Skeletal muscle cell (primary cell): ENCODE measurements around the gene CNBD2.
A peak's percentile ranks its signal among the peaks of the same experiment; 100 is the strongest.
"Not testable (repeated sequence)": the region's sequence is repeated elsewhere in the genome, so short reads cannot be mapped to it uniquely, and the experiment has no call there.

Source experiments
- DNase-seq: peaks from one replicate; pipeline ENCODE4 v3.0.0-alpha.2; 2010; ENCODE audit warnings: low read depth
- H3K4me3 ChIP-seq: 2 replicates; pipeline ENCODE4 v1.5.1; 2011; ENCODE audit warnings: low read depth, mild to moderate bottlenecking, control low read depth, low read length, moderate library complexity

The CNBD2 gene

DNA sequence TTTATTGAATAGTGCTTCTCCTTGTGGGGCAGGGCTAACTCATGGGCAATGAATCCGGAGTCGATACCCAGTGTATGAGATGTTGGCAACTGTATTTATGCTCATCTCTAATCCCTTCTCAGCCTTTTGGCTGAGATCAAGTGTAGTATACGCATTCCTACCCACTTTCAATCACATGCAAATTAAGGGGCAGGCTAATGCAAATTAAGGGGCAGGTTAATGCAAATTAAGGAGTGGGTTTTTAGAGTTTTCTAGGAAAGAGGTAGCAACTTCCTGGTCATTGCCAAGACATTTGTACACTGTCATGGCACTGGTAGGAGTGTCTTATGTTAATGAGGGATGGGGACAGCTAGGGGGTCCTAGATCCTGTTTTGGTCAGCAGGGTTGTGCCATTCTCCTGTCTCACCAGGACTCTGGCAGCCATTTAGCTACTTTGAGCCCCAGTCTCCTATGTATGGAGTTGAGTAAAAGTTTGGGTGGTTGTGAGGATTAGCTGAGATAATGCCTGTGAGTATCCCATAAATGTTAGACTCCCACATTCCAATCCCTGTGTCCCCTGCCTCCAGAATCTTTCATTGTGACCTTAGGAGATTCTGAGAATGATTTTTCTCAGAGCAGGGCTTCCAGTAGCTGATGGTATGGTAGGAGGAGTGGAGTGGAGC is at the start of gene CNBD2:
Gene CNBD2 (plus strand): TSS at position 612 of the 662 bp plus-strand sequence. CDS start 173 bp downstream, outside the sequence.
- no peak for DNase-seq
- no peak within 1 kb of the TSS for H3K4me3 ChIP-seq

DNA sequence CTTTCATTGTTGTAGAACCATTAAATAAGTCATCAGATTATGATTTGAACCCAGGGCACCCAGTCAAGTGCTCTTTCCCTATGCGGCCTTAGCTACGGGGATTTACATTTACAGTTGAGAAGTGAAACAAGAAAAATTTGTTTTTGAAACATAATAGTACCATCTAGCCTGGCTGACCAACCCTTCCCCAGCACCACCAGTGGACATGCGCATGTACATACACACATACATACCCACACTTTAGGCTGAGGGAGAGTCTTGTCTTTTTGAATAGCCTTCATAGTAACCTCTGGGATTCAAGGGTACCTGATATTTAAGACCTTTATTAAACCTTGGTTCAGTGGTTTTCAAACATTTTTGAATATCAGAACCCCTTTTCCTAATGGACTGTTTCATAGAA is 47.9 kb upstream of the CNBD2 start:
- no peak overlapping the region for H3K4me3 ChIP-seq
- DNase-seq = no peak

DNA sequence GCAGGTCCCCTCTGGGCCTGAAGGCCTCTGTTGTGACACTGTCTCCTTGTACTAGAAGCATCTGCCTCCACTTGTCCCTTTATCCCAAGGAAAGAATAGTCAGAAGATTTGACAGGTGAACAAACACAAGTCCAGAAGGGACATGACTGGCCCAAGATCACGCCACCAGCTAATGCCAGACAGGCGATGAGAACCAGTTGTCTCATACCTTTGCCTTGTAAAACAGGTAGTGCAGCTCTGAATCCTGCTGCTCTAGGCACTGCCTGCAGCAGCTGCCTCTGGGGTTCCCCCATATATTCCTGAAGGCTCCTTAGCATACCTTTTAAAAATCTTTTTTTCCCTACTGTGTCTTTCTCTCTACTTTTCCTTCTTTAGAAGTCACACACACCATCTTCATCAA is 39.1 kb upstream of the CNBD2 start:
- DNase-seq = no peak
- H3K4me3 ChIP-seq = no peak overlapping the region

DNA sequence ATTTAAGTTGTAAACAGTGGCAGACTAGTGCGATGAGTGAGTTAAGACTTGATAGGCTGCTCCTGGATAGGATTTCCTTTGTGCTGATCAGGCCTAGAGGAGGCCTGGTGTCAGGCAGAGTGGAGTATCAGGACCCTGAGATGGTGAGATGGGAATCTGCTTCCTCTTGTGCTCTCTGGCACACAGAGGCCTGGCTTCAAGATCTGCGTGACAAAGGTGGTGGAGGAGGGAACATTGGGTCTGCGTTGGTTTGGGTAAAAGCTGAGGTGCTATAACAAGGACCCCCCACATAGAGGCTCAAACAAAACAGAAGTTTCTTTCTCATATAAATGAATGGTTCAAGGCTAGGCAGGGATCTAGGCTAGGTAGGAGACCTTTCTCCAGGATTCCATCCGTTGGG is 34.3 kb upstream of the CNBD2 start:
- DNase-seq = no peak
- no peak overlapping the region for H3K4me3 ChIP-seq

DNA sequence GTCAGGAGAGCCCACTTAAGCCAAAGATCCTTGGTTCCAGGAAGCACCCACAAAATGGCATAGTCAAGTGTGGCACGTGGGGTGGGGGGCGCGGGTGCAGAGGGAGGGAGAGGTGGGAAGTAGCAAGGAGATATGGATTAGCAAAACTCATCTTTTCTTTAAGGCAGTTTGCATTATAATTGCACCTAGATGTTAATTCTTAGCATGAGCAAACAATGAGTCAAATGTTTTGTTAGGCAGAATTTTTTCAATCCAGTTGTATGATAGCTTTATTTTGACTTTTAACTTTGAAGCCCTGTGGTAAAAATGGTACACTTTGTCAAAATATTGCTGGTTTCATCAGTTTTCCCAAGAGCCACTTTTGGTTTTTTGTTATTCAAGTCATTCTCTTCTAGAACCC is 29.1 kb upstream of the CNBD2 start:
- H3K4me3 ChIP-seq = no peak overlapping the region
- DNase-seq = no peak

DNA sequence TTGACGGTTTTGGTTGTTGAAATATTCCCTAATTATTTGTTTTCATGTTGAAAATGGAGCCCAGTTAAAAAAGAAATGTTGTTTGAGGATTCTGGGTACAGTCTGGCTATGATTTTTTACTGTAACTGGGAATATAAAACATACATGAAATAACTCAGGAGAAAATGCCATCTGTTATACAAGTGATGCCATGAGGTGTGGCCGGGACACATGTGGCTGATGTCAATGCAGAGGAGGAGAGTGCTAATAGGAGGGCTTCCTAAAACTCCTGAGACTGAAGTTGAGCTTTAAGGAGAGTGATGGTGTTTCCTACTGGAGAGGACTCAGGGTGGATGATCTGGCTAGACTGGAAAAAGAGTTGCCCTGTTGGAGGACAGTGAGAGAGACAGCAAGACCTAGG is 26.8 kb upstream of the CNBD2 start:
- DNase-seq = no peak
- H3K4me3 ChIP-seq = no peak overlapping the region

DNA sequence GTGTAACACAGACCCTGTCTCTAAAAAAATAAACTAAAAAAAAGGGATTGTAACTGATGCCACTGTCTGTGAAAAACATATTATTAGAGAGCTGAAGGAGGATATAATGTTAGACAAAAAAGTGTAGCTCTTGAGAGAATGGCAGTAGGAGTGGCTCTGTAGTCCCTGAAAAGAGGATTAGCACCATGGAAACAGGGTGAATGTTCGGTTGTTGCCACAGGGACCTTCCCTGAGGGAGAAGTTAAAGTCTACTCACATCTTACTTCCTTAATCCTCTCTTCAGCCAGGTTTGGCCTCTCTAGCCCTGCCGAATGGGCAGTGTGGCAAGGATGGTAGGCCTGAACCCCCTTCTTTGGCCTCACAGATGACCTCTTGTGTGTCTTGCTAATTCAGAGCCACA is 26.1 kb upstream of the CNBD2 start:
- H3K4me3 ChIP-seq = no peak overlapping the region
- DNase-seq = no peak

DNA sequence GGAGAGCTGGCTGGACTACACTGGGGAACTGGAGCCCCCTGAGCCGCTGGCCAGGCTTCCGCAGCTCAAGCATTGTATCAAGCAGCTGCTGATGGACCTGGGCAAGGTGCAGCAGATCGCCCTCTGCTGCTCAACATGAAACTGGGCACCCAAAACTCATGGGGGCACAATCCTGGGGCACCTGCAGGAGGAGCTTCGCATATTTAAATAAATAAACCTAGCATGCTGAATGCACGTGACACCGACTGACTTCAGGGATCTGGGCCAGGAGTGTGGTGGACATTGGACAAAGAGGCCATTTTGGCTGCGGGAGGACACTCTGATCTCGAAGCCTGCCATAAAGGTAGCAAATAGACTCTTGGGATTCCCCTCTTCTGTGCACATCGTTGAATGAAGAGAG is 20.9 kb upstream of the CNBD2 start:
- H3K4me3 ChIP-seq = no peak overlapping the region
- DNase-seq = no peak

DNA sequence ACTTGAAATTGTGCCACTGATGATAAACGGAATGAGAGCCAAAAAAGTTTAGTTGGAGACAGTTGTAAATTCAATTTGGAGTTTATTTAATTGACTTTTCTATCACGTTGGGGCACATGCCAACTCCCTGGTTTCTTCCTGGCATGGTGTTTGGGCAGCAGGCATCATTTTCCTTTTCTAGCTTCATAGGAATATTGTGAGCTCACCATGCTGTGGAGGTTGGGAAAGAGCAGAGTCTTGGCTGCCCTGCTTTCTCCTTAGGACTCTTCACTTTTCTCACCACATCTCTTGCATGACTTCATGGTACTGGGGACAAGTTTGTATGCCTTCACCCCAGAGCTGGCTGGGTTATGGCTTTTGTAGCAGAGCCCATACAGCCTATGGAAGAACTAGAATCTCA is 20.5 kb upstream of the CNBD2 start:
- DNase-seq = no peak
- H3K4me3 ChIP-seq = no peak overlapping the region

DNA sequence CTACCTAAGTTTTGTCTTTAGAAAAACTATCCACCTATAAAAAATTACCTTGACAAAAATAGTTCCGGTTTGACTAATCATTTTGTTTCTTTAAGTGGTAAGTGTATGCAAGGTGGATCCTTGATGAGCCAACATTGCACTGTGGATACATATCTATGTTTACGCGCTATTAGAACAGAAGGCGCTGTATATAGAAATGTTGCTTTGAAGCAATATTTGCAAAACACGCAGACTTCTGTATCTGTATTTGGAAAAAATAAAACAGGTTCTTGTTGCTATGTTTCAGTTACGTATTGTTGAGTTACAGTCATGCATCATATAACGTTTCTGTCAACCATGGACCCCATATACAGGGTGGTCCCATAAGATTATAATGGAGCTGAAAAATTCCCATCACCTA is 18.3 kb upstream of the CNBD2 start:
- DNase-seq = no peak
- H3K4me3 ChIP-seq = no peak overlapping the region

DNA sequence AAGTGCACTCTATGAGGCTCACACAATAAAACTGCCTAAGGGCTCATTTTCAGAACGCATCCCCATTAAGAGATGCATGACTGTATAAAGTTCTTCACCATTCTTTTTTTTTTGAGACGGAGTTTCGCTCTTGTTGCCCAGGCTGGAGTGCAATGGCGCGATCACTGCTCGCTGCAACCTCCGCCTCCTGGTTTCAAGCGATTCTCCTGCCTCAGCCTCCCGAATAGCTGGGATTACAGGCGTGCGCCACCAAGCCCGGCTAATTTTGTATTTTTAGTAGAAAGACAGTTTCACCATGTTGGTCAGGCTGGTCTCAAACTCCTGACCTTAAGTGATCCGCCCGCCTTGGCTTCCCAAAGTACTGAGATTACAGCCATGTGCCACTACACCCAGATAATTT is 16.3 kb upstream of the CNBD2 start:
- not testable (repeated sequence) for H3K4me3 ChIP-seq, DNase-seq

DNA sequence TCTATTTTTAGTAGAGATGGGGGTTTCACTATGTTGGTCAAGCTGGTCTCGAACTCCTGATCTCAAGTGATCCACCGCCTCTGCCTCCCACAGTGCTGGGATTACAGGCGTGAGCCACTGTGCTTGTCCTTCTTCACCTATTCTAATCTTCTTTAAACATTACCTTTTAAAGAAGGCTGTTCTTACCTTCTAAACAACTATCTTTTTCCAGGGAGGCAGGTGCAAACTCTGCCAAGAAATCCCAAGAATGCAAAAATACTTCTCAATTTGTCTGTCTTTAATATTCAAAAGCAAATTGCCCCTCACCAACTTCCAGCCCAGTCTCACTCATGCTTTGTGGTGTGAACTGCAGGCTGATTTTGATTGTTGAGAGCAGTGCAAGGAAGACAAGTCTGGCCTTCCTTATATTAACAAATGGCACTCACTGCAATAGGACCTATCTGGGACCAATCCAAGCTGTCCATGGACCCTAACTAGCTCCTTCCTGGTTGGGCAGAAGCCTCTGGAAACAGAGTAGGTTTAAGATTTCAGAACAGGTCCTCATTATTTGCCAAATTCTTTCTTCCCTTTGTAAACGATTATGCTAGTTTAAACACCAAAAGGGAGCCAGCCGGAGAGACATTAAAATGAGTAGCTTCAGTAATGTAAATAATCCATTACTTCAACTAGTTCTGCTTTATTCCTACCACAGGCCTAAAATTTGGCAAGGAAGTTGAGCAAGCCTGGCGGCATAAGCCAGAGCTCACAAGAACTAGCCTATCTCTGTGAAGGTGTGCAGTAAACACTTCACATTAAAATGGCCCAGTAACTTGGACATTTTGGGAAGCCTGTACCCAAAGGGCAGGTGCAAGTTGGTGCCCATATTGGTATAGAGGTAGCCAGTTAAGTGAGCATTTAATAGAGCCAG is 15.7 kb upstream of the CNBD2 start:
- no peak for DNase-seq
- peak overlapping the region; percentile 95 for H3K4me3 ChIP-seq

DNA sequence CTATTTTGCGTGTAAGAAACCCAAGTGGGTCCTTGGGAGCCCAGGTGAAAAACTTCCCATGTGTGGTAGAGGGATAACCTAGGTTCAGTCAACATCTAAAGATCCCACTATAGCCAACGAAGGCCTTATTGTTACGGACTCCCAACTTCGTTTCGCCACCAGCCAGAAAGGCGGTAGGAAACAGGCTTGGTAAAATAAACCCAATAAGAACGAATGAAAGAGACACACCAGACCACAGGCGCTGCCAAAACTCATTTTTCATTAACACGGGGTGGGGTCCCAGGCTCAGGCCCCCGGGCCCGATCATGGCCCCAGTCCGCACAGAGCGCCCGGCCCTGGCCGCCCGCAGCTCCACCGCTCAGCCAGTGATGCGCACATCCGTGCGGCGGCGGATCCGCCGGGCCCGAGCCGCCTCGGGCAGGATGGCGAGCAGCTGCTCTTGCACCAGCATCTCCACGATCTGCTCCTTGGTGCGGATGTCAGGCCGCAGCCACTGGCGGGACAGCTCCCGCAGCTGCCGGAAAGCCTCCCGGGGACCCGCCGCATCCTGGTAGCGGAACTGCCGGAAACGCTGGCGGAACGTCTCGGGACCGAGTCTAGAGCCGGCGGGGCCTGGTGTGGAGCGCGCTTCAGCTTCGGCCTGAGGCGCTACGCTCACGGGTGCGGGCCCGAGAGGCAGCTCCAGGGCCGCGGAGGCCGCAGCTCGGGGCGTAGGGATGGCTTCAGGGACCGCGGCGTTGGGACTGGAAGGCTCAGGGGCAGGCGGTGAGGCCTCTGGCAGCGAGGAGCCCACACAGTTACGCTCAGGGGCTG is 14.8 kb upstream of the CNBD2 start:
- H3K4me3 ChIP-seq = peak overlapping the region; percentile 95
- no peak for DNase-seq

DNA sequence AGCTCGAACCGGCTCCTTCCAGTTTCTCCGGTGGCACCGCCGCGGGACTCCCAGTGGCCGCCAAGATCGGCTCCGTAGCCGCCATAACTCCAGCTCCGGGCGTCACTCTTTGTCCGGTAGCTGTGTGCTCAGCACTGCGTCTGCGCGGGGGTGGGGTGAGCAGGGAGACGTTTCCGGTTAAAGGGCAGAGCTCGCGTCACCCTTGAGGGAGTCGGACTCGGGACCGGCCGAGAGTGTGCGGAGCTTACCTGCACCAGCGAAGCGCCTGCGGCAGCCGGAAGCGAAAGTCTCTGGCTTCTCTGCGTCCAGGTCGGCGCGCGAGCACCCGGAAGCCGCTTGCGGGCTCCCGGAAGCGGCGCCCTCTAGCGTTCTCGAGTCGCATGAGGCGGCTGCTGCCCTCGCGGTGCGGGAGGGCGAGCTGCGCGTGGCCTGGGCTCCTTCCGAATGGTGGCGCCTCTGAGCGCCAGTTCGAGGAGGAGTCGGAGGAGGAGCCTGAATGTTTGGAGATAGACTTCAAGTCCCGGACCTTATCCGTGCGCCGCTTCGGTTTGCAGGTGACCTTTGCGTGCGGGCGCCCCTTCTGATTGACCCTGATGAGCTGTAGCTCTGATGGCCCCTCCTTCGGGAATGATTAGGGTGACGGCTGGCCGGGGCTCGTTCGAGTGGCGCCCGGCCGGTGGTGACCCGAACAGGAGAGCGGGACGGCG is 14.0 kb upstream of the CNBD2 start, which contains the start of gene SCAND1:
Gene SCAND1 (minus strand): TSS at position 303 of the 707 bp plus-strand sequence. CDS start 218 bp downstream, at position 85.
- peak; percentile 83 for DNase-seq
- H3K4me3 ChIP-seq = peak within 1 kb of the TSS; percentile 95

DNA sequence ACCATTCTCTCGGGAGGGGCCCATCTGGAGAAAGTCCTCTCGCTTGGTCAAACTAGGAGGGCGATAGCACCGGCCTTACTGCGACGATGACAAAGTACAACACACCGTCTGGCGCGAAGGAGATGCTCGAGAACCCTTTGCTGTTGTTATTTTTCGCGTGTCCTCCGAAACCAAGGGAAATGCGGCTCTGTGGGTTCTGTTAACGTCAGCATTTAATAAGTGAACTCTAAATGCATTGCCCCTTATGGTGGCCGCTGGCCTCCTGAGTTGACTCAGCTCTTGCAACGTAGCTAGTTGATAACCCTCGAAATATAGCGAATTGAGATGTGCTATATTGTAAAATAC is 13.5 kb upstream of the CNBD2 start:
- no peak for DNase-seq

DNA sequence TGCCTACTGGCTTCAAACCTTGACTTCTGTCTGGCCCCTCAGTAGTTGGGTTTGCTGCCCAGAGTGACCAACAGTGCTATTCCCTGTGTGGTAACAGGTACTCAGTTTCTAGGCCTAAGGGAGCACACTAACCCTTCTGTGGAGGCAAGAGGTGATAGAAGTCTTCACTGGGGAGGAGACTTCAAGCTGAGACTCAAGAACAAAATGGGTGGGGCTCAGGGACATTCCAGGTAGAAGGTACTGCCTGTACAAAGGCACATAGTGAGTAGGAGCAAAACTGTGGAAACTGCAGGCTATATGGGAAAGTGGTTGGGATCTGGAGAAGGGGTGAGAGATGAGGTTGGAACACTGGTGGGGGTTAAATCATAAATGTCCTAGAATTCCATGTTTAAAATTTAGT is 11.8 kb upstream of the CNBD2 start:
- H3K4me3 ChIP-seq = no peak overlapping the region
- no peak for DNase-seq

More for the DNA sequence above, 13.5 kb upstream of the CNBD2 start:
- peak overlapping the region; percentile 95 for H3K4me3 ChIP-seq

DNA sequence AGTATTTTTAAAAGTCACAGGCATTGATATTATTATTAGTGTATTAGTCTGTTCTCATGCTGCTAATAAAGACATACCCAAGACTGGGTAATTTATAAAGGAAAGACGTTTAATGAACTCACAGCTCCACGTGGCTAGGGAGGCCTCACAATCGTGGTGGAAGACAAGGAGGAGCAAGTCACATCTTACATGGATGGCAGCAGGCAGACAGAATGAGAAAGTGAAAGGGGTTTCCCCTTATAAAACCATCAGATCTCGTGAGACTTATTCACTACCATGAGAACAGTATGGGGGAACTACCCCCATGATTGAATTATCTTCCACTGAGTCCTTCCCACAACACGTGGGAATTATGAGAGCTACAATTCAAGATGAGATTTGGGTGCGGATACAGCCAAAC is 9.1 kb upstream of the CNBD2 start:
- not testable (repeated sequence) for H3K4me3 ChIP-seq

DNA sequence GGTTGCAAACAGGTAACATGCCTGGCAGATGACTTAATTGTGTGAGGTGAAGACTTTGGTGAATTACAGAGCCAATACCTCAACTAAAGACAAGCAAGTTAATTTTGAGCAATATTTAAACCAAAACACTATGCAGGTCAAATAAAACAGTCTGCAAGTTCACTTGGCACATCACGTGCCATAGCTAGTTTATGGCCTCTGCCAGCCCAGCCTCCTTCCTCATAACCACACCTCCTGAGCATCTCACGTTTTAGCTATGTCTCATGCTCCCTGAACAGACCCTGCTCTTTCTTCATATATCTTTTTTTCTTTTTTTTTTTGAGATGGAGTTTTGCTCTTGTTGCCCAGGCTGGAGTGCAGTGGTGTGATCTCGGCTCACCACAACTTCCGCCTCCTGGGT is 4.5 kb upstream of the CNBD2 start:
- DNase-seq = no peak

More for the DNA sequence above, 9.1 kb upstream of the CNBD2 start:
- DNase-seq = not testable (repeated sequence)

DNA sequence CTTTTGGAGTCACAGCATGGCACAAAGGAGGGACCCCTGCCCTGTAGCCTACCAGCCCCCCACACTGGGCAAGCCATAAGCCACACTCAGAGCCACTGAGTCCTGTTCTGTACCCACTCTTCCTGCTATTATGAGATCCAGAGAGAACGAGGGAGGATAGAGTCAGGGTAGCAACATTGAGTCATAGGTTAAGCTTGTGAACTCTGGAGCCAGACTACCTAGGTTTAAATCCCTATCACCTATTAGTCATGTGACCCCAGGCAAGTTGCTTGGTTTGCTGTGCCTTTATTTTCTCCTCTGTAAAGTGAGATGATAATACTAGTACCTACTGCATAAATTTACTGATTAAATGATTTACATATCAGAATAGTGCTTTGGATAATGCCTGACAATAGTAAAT is 540 bp downstream of the CNBD2 start:
- no peak for DNase-seq
- H3K4me3 ChIP-seq = no peak overlapping the region

More for the DNA sequence above, 4.5 kb upstream of the CNBD2 start:
- no peak overlapping the region for H3K4me3 ChIP-seq
